Embryonic facial prominence (tissue), 1 donor: ENCODE results near the gene ITPR3.

Experiments
- DNase-seq: peaks from one replicate; pipeline ENCODE4 v3.0.0-alpha.2; 2016; ENCODE audit errors: extremely low spot score

ITPR3 gene

GRCh38 chr6:33638556-33638955, 17.4 kb downstream of the ITPR3 start:
- DNase-seq = no peak

GRCh38 chr6:33639559-33639958, 18.4 kb downstream of the ITPR3 start:
- no peak for DNase-seq

GRCh38 chr6:33640361-33640760, 19.2 kb downstream of the ITPR3 start:
- DNase-seq = no peak

- no peak for DNase-seq
Measured at GRCh38 chr6:33641144-33641543, 20.0 kb downstream of the ITPR3 start.

- DNase-seq = no peak
Measured at GRCh38 chr6:33641602-33642001, 20.5 kb downstream of the ITPR3 start.

- DNase-seq = no peak
Measured at GRCh38 chr6:33642897-33643296, 21.8 kb downstream of the ITPR3 start.

GRCh38 chr6:33651403-33651802, 30.3 kb downstream of the ITPR3 start:
- no peak for DNase-seq

GRCh38 chr6:33652002-33652401, 30.9 kb downstream of the ITPR3 start:
- no peak for DNase-seq

- peak; percentile 65 for DNase-seq
Measured at GRCh38 chr6:33654831-33655554, 33.9 kb downstream of the ITPR3 start.

GRCh38 chr6:33656844-33657243, 35.7 kb downstream of the ITPR3 start:
- no peak for DNase-seq

- no peak for DNase-seq
Measured at GRCh38 chr6:33658982-33659689, 38.0 kb downstream of the ITPR3 start.

GRCh38 chr6:33659986-33660385, 38.9 kb downstream of the ITPR3 start:
- no peak for DNase-seq

GRCh38 chr6:33661106-33661838, 40.1 kb downstream of the ITPR3 start:
- no peak for DNase-seq

- no peak for DNase-seq
Measured at GRCh38 chr6:33662318-33662717, 41.2 kb downstream of the ITPR3 start.

GRCh38 chr6:33663028-33663427, 41.9 kb downstream of the ITPR3 start:
- no peak for DNase-seq

GRCh38 chr6:33663727-33664449, 42.8 kb downstream of the ITPR3 start:
- no peak for DNase-seq

- no peak for DNase-seq
Measured at GRCh38 chr6:33664506-33665057, 43.5 kb downstream of the ITPR3 start.

GRCh38 chr6:33665957-33666356, 44.8 kb downstream of the ITPR3 start:
- DNase-seq = no peak

GRCh38 chr6:33667072-33667471, 46.0 kb downstream of the ITPR3 start:
- no peak for DNase-seq

- DNase-seq = no peak
Measured at GRCh38 chr6:33667776-33668175, 46.7 kb downstream of the ITPR3 start.

GRCh38 chr6:33668328-33668727, 47.2 kb downstream of the ITPR3 start:
- DNase-seq = no peak

GRCh38 chr6:33668914-33669313, 47.8 kb downstream of the ITPR3 start:
- DNase-seq = no peak
